Endothelial cell of umbilical vein (primary cell): Measurements from ENCODE around the gene VPS8. TPM values are rescaled to one million over a fixed set of nuclear protein-coding genes. Genes with fewer than 3 reads are reported as not detected.

Experiments
- BruUV-seq: library from RNA; stranded (reverse); fragments of 400-500 nt; replicated peaks from 2 replicates; lab custom pipeline; 2021; lab: Mats Ljungman, UMichigan
- CTCF ChIA-PET: fragments of 300-600, 350-600 bp; sonication (Branson Sonifier 250); formaldehyde crosslinking; loops from one replicate; lab custom pipeline; 2021; ENCODE audit warnings: antibody characterized with exemption, inconsistent platforms; lab: Charles Lee
- POLR2A ChIA-PET: fragments of 300-600, 350-600 bp; sonication (Branson Sonifier 250); formaldehyde crosslinking; loops from one replicate; lab custom pipeline; 2021; ENCODE audit warnings: antibody characterized with exemption, inconsistent platforms; lab: Charles Lee
- DNase-seq: peaks from one replicate; pipeline ENCODE4 v3.0.0-alpha.2; 2011; ENCODE audit warnings: low read depth, low spot score
- FAIRE-seq: peaks from 2 replicates; lab custom pipeline; 2011; peaks lifted over from hg19 to GRCh38; lab: Jason Lieb, UNC
- H2AFZ ChIP-seq: 2 replicates; pipeline ENCODE4 v1.6.0; 2012; ENCODE audit warnings: low read depth, low read length, control low read depth, inconsistent platforms
- H3K27ac ChIP-seq: 2 replicates; pipeline ENCODE4 v1.5.1; 2011; ENCODE audit warnings: low read depth, mild to moderate bottlenecking, control low read depth, low read length, moderate library complexity; ENCODE audit not compliant: insufficient read depth
- H3K27me3 ChIP-seq, 2 experiments: 2 replicates each; pipeline versions ENCODE4 v1.6.0 to v1.6.1; 2011; ENCODE audit warnings: low read length in 2 of 2, mixed read lengths in 1 of 2; ENCODE audit not compliant: control insufficient read depth in 2 of 2, insufficient read depth in 2 of 2
- H3K36me3 ChIP-seq, 2 experiments: 2 replicates in 1 of 2; 3 replicates in 1 of 2; pipeline ENCODE4 v1.5.1; 2011; ENCODE audit warnings: low read length in 2 of 2, mild to moderate bottlenecking in 1 of 2, moderate library complexity in 1 of 2; ENCODE audit not compliant: control insufficient read depth in 2 of 2, insufficient read depth in 2 of 2; ENCODE audit errors: extremely low read depth in 1 of 2
- H3K4me1 ChIP-seq: 3 replicates; pipeline ENCODE4 v1.5.1; 2011; ENCODE audit warnings: mild to moderate bottlenecking, low read length; ENCODE audit not compliant: control insufficient read depth, insufficient read depth; ENCODE audit errors: extremely low read depth
- H3K4me2 ChIP-seq: 2 replicates; pipeline ENCODE4 v1.6.1; 2011; ENCODE audit warnings: low read length, control low read depth, mixed read lengths; ENCODE audit not compliant: insufficient read depth
- H3K4me3 ChIP-seq, 3 experiments: fragments of 200-600 bp in 1 of 3; sonication (generic), shearing (Covaris generic) in 1 of 3; replicated peaks in 1 of 3; 2 replicates each; pipeline ENCODE4 v1.5.1; 2011 to 2016; ENCODE audit warnings: control low read depth in 3 of 3, low read length in 3 of 3, mild to moderate bottlenecking in 2 of 3, inconsistent platforms in 1 of 3, low read depth in 1 of 3, moderate library complexity in 1 of 3; ENCODE audit not compliant: insufficient read depth in 1 of 3
- H3K79me2 ChIP-seq: 2 replicates; pipeline ENCODE4 v1.6.0; 2012; ENCODE audit warnings: low read length, inconsistent platforms; ENCODE audit not compliant: control insufficient read depth, insufficient read depth
- H3K9ac ChIP-seq: replicated peaks from 2 replicates; pipeline ENCODE3; 2011; ENCODE audit warnings: low read length, control low read depth; ENCODE audit not compliant: insufficient read depth; ENCODE audit errors: extremely low read depth
- H3K9me1 ChIP-seq: replicated peaks from 3 replicates; pipeline ENCODE4 v1.6.0; 2011; ENCODE audit warnings: mild to moderate bottlenecking, low read length; ENCODE audit not compliant: control insufficient read depth, insufficient read depth; ENCODE audit errors: extremely low read depth
- H3K9me3 ChIP-seq: replicated peaks from 2 replicates; pipeline ENCODE4 v1.5.1; 2012; ENCODE audit warnings: low read length, inconsistent platforms; ENCODE audit not compliant: control insufficient read depth, insufficient read depth
- H4K20me1 ChIP-seq: replicated peaks from 2 replicates; pipeline ENCODE3; 2011; ENCODE audit warnings: mild to moderate bottlenecking, low read length; ENCODE audit not compliant: control insufficient read depth, insufficient read depth; ENCODE audit errors: extremely low read depth
- CTCF ChIP-seq, 2 donors: IDR thresholded peaks; 1 replicate in 1 of 2; 2 replicates in 1 of 2; pipeline ENCODE4 v1.5.1; 2011; ENCODE audit warnings: low read length in 2 of 2, mild to moderate bottlenecking in 2 of 2, moderate library complexity in 2 of 2, control low read depth in 1 of 2, inconsistent platforms in 1 of 2, low read depth in 1 of 2; ENCODE audit not compliant: insufficient read depth in 1 of 2; ENCODE audit errors: extremely low read depth in 1 of 2
- EZH2 ChIP-seq: IDR thresholded peaks from 2 replicates; pipeline ENCODE4 v1.6.1; 2012; ENCODE audit warnings: borderline replicate concordance, low read depth, mild to moderate bottlenecking, moderate library complexity, low read length, inconsistent platforms; ENCODE audit not compliant: severe bottlenecking
- FOS ChIP-seq: IDR thresholded peaks from 2 replicates; pipeline ENCODE4 v1.6.1; 2011; ENCODE audit warnings: mild to moderate bottlenecking, low read length, moderate library complexity, borderline replicate concordance; ENCODE audit not compliant: insufficient read depth
- GATA2 ChIP-seq: IDR thresholded peaks from 2 replicates; pipeline ENCODE4 v1.7.0; 2011; ENCODE audit warnings: low read depth, mild to moderate bottlenecking, moderate library complexity, mixed read lengths, low read length; ENCODE audit not compliant: insufficient read length, insufficient read depth
- JUN ChIP-seq: IDR thresholded peaks from 2 replicates; pipeline ENCODE4 v1.6.1; 2011; ENCODE audit warnings: borderline replicate concordance, low read depth; ENCODE audit not compliant: insufficient read length, insufficient read depth
- MAX ChIP-seq: IDR thresholded peaks from 2 replicates; pipeline ENCODE4 v1.6.1; 2011; ENCODE audit not compliant: insufficient read depth, insufficient read length
- MYC ChIP-seq: IDR thresholded peaks from one replicate; pipeline ENCODE4 v1.6.1; 2011; ENCODE audit warnings: mild to moderate bottlenecking, low read depth, low read length
- POLR2A ChIP-seq: IDR thresholded peaks from 2 replicates; pipeline ENCODE4 v1.6.1; 2012; ENCODE audit warnings: low read depth, mild to moderate bottlenecking, control low read depth, low read length
- dilution Hi-C: fragments of 300-500 bp; cut with MboI; formaldehyde crosslinking; loops from one replicate; pipeline ENCODE4 v1.15.0; 2019; ENCODE audit warnings: low sequenced_read_pairs; ENCODE audit not compliant: extremely low pct_ligation_motif_present
- intact Hi-C: fragments of 100-400 bp; cut with micrococcal nuclease; formaldehyde crosslinking; loops from one replicate; pipeline ENCODE4 v1.10.0; 2022
- polyA plus RNA-seq, 4 experiments: library from polyadenylated mRNA; depleted of rRNA in 3 of 4; stranded (reverse) in 3 of 4; unstranded in 1 of 4; fragments of >200 nt; gene quantifications; 2 replicates each; pipeline versions ENCODE4 v1.2.1 to v1.2.3, GENCODE V29; 2011 to 2012; ENCODE audit warnings: missing spikeins in 1 of 4
- total RNA-seq: library from RNA; stranded (reverse); gene quantifications from 2 replicates; pipeline ENCODE4 v1.2.3, GENCODE V29; 2021

VPS8 gene
- total and polyA plus RNA-seq, 2 donors (not counting 3 experiments of a cell fraction or from before 2014, with no cell fraction given) = 13.7 to 51.6 TPM

GRCh38 chr3:184924547-184924946 lies 112.6 kb downstream of the VPS8 start:
- intact Hi-C loops = no loop called here
- Histone ChIP-seq H3K4me2 (no peak overlapping the region), H3K27ac (no peak overlapping the region), H3K27me3 (no peaks in the 10 kb centered on the region), H3K9me1 (no peaks in the 10 kb centered on the region), H3K4me3 (no peak overlapping the region), H4K20me1 (no peaks in the 10 kb centered on the region), H3K79me2 (no peaks in the 10 kb centered on the region), H3K36me3 (no peaks in the 10 kb centered on the region), H2AFZ (no peak overlapping the region), H3K9me3 (no peaks in the 10 kb centered on the region), H3K9ac (no peak overlapping the region), H3K4me1 (no peaks in the 10 kb centered on the region)
- CTCF ChIA-PET = no interaction called here
- DNase-seq (no peak), FAIRE-seq (no peak)
- TF ChIP-seq FOS (no peak), MYC (no peak), JUN (no peak)
- dilution Hi-C loops = no loop called here
- POLR2A ChIA-PET = no interaction called here
- BruUV-seq = no TSS peak

- no peaks in the 10 kb centered on the region for H3K27me3 ChIP-seq
- no peak overlapping the region for H3K27ac ChIP-seq
- H3K9me3 ChIP-seq = no peaks in the 10 kb centered on the region
- H3K4me3 ChIP-seq = no peak overlapping the region
- H3K79me2 ChIP-seq = no peaks in the 10 kb centered on the region
- TF ChIP-seq GATA2 (no peak), JUN (no peak), MAX (no peak), POLR2A (no peak), MYC (no peak), CTCF (IDR thresholded peaks at IDR 0.05; ENCODE audit: extremely low read depth in 1 of 2, insufficient read depth in 1 of 2, low read depth in 1 of 2, low read length in 2 of 2) (no peak), EZH2 (no peak)
- H3K4me2 ChIP-seq = no peak overlapping the region
- dilution Hi-C loops = no loop called here
- intact Hi-C loops = no loop called here
- POLR2A ChIA-PET = no interaction called here
- no peak overlapping the region for H3K9ac ChIP-seq
- CTCF ChIA-PET = interaction anchor here (1.4 kb wide), 1 partner anchor 224 kb away, joined by 3 read pairs; no protein-coding TSS in a partner anchor
- DNase-seq (no peak), FAIRE-seq (no peak)
- no TSS peak for BruUV-seq
- no peak overlapping the region for H2AFZ ChIP-seq
- no peaks in the 10 kb centered on the region for H3K9me1 ChIP-seq
- H4K20me1 ChIP-seq = no peaks in the 10 kb centered on the region
- peaks cover 0 to 4% of the 10 kb centered on the region in 2 experiments for H3K36me3 ChIP-seq
- H3K4me1 ChIP-seq = no peaks in the 10 kb centered on the region
Measured at GRCh38 chr3:184927796-184928315, 115.9 kb downstream of the VPS8 start.
